Breast epithelium (tissue), 4 donors: ENCODE measurements around the gene ADIG. TPM values are rescaled to one million over a fixed set of nuclear protein-coding genes. Genes with fewer than 3 reads are reported as not detected.

Source experiments
- DNase-seq, 2 donors: peaks; one replicate each; pipeline ENCODE4 v3.0.0-alpha.2; 2019; ENCODE audit warnings: low spot score in 2 of 2
- H3K27ac ChIP-seq, 2 donors: fragments of 200-600 bp; sonication (generic) in 1 of 2; one replicate each; pipeline ENCODE4 v1.5.1; 2016 to 2019; ENCODE audit warnings: mild to moderate bottlenecking in 1 of 2
- H3K27me3 ChIP-seq, 2 donors: fragments of 200-600 bp; sonication (generic) in 1 of 2; one replicate each; pipeline versions ENCODE4 v1.5.1 to v1.6.0; 2017 to 2019; ENCODE audit warnings: control low read depth in 1 of 2, mild to moderate bottlenecking in 1 of 2
- H3K36me3 ChIP-seq: fragments of 200-600 bp; one replicate; pipeline ENCODE4 v1.5.1; 2019
- H3K4me1 ChIP-seq, 2 donors: fragments of 200-600 bp; sonication (generic); one replicate each; pipeline ENCODE4 v1.5.1; 2016 to 2019; ENCODE audit warnings: control low read depth in 1 of 2
- H3K4me3 ChIP-seq, 3 donors: fragments of 200-600 bp; sonication (generic); 1 replicate in 2 of 3; 2 replicates in 1 of 3; pipeline ENCODE4 v1.5.1; 2016 to 2019; ENCODE audit warnings: mild to moderate bottlenecking in 3 of 3, moderate library complexity in 2 of 3
- H3K9me3 ChIP-seq, 2 donors: fragments of 200-600 bp; sonication (generic) in 1 of 2; one replicate each; pipeline ENCODE4 v1.5.1; 2016 to 2019; ENCODE audit warnings: control low read depth in 1 of 2
- CTCF ChIP-seq, 3 donors: fragments of 450-650 bp; IDR thresholded peaks; one replicate each; pipeline ENCODE4 v1.5.1; 2016 to 2017; ENCODE audit warnings: antibody characterized with exemption in 3 of 3, mild to moderate bottlenecking in 3 of 3, moderate library complexity in 3 of 3
- POLR2A ChIP-seq: fragments of 450-650 bp; IDR thresholded peaks from one replicate; pipeline ENCODE4 v1.6.1; 2016; ENCODE audit warnings: antibody characterized with exemption, mild to moderate bottlenecking, moderate library complexity
- POLR2AphosphoS5 ChIP-seq, 3 donors: sonication (generic); formaldehyde crosslinking; IDR thresholded peaks; one replicate each; pipeline ENCODE4 v1.6.1; 2017; ENCODE audit warnings: antibody characterized with exemption in 3 of 3
- intact Hi-C: fragments of 100-400 bp; cut with DNase I; formaldehyde crosslinking; loops from one replicate; pipeline ENCODE4 v1.15.1; 2023; ENCODE audit warnings: low total_unique reads
- total RNA-seq, 3 donors: library from RNA; depleted of rRNA; stranded (reverse); fragments of >200 nt; gene quantifications; one replicate each; pipeline ENCODE4 v1.1.0, GENCODE V29; 2016

ADIG gene
- total RNA-seq, 3 donors from 2014 or later = not detected

- H3K4me3 ChIP-seq = no peak overlapping the region
- no peaks in the 10 kb centered on the region for H3K4me1 ChIP-seq
- no peak for TF ChIP-seq POLR2A
- TF ChIP-seq CTCF (IDR thresholded peaks at IDR 0.05) = no peak
- no peak for TF ChIP-seq POLR2AphosphoS5 (IDR thresholded peaks at IDR 0.05)
- intact Hi-C loops = no loop called here
- no peaks in the 10 kb centered on the region for H3K36me3 ChIP-seq
- H3K27ac ChIP-seq = no peak overlapping the region
- H3K27me3 ChIP-seq = no peaks in the 10 kb centered on the region
- no peaks in the 10 kb centered on the region for H3K9me3 ChIP-seq
- DNase-seq = no peak
Measured at GRCh38 chr20:38583306-38583705, 2.3 kb downstream of the ADIG start.

GRCh38 chr20:38584099-38584763 is 3.2 kb downstream of the ADIG start:
- TF ChIP-seq POLR2A = no peak
- no peak for TF ChIP-seq POLR2AphosphoS5 (IDR thresholded peaks at IDR 0.05)
- no peak for TF ChIP-seq CTCF (IDR thresholded peaks at IDR 0.05)
- Histone ChIP-seq H3K4me3 (no peak overlapping the region), H3K27me3 (no peaks in the 10 kb centered on the region), H3K27ac (no peak overlapping the region), H3K4me1 (no peaks in the 10 kb centered on the region), H3K36me3 (no peaks in the 10 kb centered on the region), H3K9me3 (no peaks in the 10 kb centered on the region)
- DNase-seq = no peak
- intact Hi-C loops = no loop called here

- Histone ChIP-seq H3K4me3 (no peak overlapping the region), H3K27me3 (no peaks in the 10 kb centered on the region), H3K36me3 (no peaks in the 10 kb centered on the region), H3K4me1 (no peaks in the 10 kb centered on the region), H3K27ac (no peak overlapping the region), H3K9me3 (no peaks in the 10 kb centered on the region)
- no peak for DNase-seq
- TF ChIP-seq POLR2A (no peak), CTCF (IDR thresholded peaks at IDR 0.05) (no peak), POLR2AphosphoS5 (IDR thresholded peaks at IDR 0.05) (no peak)
- intact Hi-C loops = no loop called here
Measured at GRCh38 chr20:38585404-38586180, 4.6 kb downstream of the ADIG start.

- H3K9me3 ChIP-seq = no peaks in the 10 kb centered on the region
- no peaks in the 10 kb centered on the region for H3K27me3 ChIP-seq
- no peaks in the 10 kb centered on the region for H3K36me3 ChIP-seq
- DNase-seq = no peak
- no peak for TF ChIP-seq POLR2A
- TF ChIP-seq POLR2AphosphoS5 (IDR thresholded peaks at IDR 0.05) = no peak
- TF ChIP-seq CTCF (IDR thresholded peaks at IDR 0.05) = no peak
- no peak overlapping the region for H3K4me3 ChIP-seq
- intact Hi-C loops = no loop called here
- H3K4me1 ChIP-seq = no peaks in the 10 kb centered on the region
- no peak overlapping the region for H3K27ac ChIP-seq
Measured at GRCh38 chr20:38586181-38586525, 5.2 kb downstream of the ADIG start.

DNA sequence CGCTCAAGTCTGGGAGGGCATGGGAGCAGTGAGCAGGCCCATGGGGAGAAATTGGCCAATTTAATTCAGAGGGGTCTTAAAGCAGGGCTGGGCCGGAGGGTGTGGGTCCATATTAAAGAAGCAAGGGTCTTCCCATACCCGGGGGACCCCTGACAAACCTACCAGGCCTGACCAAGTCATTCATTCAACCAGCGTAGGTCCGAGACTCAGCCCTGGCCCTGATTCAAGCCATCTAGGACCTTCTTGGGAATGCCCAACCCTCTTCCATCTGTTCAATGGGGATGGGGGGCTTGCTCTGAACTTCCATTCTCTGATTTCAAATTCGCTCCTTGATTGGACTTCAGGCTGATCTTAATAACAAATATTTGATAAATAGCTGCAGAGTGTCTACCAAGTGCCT is 7.3 kb downstream of the ADIG start:
- Histone ChIP-seq H3K4me1 (no peaks in the 10 kb centered on the region), H3K36me3 (no peaks in the 10 kb centered on the region), H3K27ac (no peak overlapping the region), H3K27me3 (no peaks in the 10 kb centered on the region), H3K9me3 (no peaks in the 10 kb centered on the region), H3K4me3 (no peak overlapping the region)
- TF ChIP-seq CTCF (IDR thresholded peaks at IDR 0.05) = no peak
- no peak for TF ChIP-seq POLR2A
- no peak for TF ChIP-seq POLR2AphosphoS5 (IDR thresholded peaks at IDR 0.05)
- no peak for DNase-seq
- intact Hi-C loops = no loop called here
